Measurements from ENCODE around the gene ECI2. TPM values are rescaled to one million over a fixed set of nuclear protein-coding genes. Genes with fewer than 3 reads are reported as not detected.

ECI2 gene
- total and polyA plus RNA-seq, 2 experiments from 2014 or later = 63.7 to 102 TPM

GRCh38 chr6:4163408-4164116 is 28.2 kb upstream of the ECI2 start (continued):
- TF ChIP-seq ZNF462 (CRISPR knock-in tag; IDR thresholded peaks at IDR 0.05) (no peak), CTCF (conservative IDR thresholded peaks at IDR 0.05; ENCODE audit: low read depth in 2 of 2) (no peak), POLR2AphosphoS5 (IDR thresholded peaks at IDR 0.05; ENCODE audit: low read depth) (no peak), ZNF114 (CRISPR knock-in tag; IDR thresholded peaks at IDR 0.05) (no peak), STAT1 (IDR thresholded peaks at IDR 0.05; ENCODE audit: unreplicated experiment) (no peak)

DNA sequence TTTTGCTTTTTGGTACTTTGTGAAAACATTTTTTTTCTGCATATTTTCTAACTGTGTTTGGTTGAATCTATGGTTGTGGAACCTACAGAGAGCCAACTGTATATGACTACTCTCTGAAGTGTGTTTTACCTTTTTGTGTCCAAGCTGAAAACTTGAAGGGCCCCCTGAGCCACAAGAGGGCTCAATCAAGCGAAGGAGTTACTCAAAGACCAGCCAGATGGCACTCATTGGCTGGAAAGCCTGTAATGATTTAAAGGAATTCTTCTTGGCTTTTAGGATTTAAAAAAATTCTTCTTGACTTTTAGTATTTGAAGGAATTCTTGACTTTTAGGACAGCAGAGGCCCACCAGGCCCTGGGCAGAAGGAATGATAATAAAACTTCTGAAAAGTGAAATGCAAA is 27.0 kb upstream of the ECI2 start:
- Histone ChIP-seq H3K4me3 (no peak overlapping the region), H3K4me1 (ENCODE audit: insufficient read depth) (no peaks in the 10 kb centered on the region), H3K27me3 (ENCODE audit: insufficient read depth) (no peaks in the 10 kb centered on the region), H3K36me3 (ENCODE audit: insufficient read depth) (no peaks in the 10 kb centered on the region), H3K27ac (ENCODE audit: low read depth) (no peak overlapping the region), H3K4me2 (no peak overlapping the region), H4K20me1 (replicated peaks; ENCODE audit: insufficient read depth) (no peaks in the 10 kb centered on the region), H2AFZ (no peak overlapping the region), H3K79me2 (replicated peaks; ENCODE audit: insufficient read depth) (no peaks in the 10 kb centered on the region), H3K9me2 (ENCODE audit: insufficient read depth) (0 out of 2 replicates have a peak, but pooled peaks cover 2% of the 10 kb centered on the region), H3F3A (replicated peaks; ENCODE audit: low read depth) (no peaks in the 10 kb centered on the region)
- H3K36me3 Mint-ChIP-seq (ENCODE audit: low read depth) = peaks cover 9% of the 10 kb centered on the region
- peak; percentile 57; the same call in 2 of the 3 replicates for ATAC-seq
- no peak overlapping the region for H3K27ac Mint-ChIP-seq
- H3K9me3 Mint-ChIP-seq = peaks cover 12% of the 10 kb centered on the region; the same call in 2 of the 3 replicates
- peak; percentile 20 to 54; a peak in 2 of 4 replicates for TF ChIP-seq CTCF (conservative IDR thresholded peaks at IDR 0.05; ENCODE audit: low read depth in 2 of 2)
- TF ChIP-seq NANOG (IDR thresholded peaks at IDR 0.05; ENCODE audit: borderline replicate concordance) = no peak
- no peaks in the 10 kb centered on the region for H3K4me1 Mint-ChIP-seq
- H3K4me3 Mint-ChIP-seq = no peak overlapping the region
- peaks cover 11% of the 10 kb centered on the region for H3K27me3 Mint-ChIP-seq (ENCODE audit: insufficient read depth, low read depth, poor library complexity)
- no peak for DNase-seq (ENCODE audit: low spot score)

Measured in GM23338 (cell line).